HG02885 (cell line): ENCODE data around the gene CMTM8.

Experiments
- ATAC-seq: cut with Tn5 transposase; IDR thresholded peaks from one replicate; pipeline ENCODE4 v1.9.1; 2021; ENCODE audit warnings: mild to moderate bottlenecking; ENCODE audit not compliant: unreplicated experiment, poor library complexity

Gene CMTM8

DNA sequence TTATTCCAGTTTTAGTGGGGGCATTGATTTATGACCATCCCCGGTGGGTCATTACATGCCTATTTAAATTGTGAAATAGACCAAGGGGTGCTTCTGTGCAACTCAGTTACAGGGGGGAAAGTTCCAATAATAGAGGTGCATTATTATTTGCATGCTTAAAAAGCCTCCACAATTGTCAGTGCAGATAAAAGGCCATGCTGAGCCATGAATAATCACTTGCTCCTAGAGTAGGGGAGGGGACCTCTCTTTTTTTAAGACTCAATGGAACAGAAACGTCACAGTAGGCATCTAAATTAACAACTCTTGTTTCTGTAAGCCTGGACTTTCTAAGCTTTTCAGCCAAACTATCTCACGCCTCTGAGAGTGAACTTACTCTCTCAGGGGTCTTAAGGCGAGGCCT is 86.7 kb downstream of the CMTM8 start:
- no peak for ATAC-seq

DNA sequence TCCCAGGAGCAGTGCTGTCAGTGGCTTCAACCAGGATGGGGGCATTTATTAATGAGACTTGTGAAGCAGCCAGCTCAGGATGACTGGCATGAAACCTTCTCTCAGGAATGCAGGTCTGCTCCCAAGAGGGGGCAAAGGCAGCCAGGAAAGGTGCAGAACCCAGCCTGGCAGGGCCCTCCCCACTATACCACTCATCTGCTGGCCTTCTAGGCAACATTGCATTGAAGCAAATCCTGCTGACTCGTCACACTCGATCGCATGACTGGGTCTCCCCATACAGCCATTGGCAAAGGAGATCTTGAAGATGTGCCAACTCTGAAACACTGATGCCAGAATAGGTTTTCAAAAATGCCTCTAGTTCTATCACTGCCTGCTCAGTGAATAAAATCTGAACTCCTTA is 87.4 kb downstream of the CMTM8 start:
- ATAC-seq = no peak

DNA sequence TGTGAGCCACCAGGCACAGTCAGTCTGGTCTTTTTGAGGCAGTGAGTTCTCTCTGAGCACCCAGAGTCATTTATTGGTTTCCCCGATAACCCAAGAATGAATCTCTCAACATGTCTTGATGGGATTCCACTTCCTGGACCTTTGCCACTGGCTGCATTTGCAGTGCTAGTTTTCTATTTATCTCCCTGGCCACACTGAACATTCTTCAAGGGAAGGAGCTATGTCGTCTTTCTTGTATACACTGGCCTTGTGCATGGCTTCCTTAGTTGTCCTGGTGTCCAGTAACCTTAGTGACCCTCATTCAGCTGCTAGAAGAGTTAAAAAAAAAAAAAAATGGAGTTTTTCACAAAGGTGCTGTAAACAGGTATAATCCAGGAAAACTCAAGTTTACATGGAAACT is 88.3 kb downstream of the CMTM8 start:
- no peak for ATAC-seq

DNA sequence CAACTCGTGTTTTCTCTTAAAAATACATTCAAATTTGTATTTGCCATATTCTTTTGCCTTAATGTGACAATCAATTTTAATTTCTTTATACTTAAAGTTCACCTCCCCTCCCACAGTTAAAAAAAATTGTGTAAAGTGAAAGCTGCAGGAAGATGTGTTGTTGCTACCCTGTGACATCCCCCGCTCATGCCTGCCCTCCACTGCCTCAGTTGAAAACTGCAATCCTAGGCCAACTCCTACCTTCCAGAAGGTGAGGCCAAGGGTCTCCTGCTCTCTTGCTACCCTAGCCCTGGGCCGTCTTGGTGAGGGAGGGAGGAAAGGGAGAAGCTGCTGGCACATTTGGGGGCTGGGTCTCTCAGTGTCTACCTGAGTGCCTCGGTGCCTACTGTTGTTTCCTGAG is 96.2 kb downstream of the CMTM8 start:
- ATAC-seq = no peak

DNA sequence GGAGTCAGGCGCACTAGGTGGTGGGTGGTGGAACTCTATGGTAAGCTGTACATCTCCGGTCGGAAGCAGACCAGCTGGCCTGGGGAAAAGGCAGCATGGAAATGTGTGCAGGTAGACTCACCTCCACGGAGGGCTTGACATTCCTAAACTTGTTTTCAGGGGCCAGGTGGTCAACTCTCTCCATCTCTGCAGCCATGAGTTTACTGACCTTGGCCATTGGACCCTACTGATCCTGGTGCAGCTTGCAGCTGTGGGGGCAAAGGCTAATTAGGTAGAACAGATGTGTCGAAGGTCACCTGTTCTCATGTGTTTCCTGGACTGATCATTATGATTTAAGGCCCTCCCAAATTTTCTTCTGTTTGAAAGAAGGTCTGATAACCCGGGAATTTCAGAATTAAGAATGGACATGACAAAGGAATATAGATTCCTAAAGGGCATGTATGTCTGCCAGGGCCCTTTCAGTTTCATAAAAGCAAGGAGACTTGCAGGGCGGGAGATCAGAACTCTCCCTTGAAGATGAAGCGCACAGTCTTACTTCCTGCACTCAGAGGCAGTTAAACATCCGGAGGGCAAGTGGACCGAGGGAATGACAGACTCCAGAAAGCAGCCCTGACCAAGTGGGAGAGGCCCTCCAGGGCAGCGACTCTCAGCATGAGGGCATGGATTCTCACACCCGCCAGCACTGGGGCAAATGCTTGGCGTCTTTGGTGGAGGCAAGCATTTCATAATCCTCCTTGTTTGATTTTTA is 97.1 kb downstream of the CMTM8 start:
- no peak for ATAC-seq

DNA sequence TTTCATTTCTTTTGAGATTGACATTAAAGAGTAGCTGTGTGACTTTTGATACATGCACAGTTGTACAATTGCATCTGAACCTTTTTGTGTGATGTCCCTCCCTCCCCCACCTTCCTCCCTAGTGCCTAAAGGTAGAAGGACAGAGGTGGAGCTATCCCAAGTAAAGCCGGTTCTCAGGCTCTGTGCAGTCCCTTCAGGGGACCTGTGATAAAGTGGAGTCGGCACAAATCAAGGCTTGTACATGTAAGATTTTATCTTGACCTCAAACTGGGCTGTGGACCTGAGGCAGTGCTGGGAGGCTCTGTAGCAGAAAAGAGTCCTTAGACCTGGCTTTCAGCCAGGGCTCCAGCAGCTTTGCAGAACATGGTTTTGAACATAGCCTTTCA is 97.6 kb downstream of the CMTM8 start:
- ATAC-seq = no peak

DNA sequence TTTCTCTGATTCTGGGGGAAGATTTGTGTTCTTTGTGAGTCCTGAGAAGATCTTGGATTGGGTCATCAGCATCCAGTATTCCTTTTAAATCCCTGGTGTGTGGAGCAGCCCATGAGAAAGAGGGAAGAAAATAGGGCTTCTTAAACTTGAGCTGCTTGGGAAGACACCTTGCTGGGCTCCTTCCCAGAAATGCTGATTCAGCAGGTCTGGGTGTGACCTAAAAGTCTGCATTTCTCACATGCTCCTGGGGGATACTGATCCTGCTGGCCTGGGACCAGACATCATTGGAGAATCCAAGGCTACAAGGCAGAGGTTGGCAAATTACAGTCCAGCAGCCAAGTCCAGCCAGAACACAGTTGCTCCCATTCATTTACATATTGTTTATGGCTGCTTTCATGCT is 99.0 kb downstream of the CMTM8 start:
- ATAC-seq = no peak

DNA sequence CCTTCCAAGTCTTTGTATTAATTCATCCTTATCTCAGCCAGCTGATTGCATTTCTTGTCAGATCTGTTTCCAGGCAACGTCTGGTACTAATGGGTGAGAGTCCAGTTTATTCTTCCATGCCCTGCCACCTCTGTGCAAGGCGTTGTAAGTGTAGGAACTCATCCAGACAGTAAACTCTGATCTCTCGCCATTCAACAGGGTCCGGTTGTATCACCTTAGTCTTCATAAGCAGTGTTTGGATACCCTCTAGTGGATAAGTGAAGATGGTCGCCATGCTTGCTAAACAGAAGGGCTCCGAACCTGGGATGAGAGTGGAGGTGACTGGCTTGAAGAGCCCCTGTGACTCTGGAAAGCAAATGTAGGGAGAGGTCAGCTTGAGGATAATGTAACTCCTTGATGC is 101.6 kb downstream of the CMTM8 start:
- ATAC-seq = no peak

DNA sequence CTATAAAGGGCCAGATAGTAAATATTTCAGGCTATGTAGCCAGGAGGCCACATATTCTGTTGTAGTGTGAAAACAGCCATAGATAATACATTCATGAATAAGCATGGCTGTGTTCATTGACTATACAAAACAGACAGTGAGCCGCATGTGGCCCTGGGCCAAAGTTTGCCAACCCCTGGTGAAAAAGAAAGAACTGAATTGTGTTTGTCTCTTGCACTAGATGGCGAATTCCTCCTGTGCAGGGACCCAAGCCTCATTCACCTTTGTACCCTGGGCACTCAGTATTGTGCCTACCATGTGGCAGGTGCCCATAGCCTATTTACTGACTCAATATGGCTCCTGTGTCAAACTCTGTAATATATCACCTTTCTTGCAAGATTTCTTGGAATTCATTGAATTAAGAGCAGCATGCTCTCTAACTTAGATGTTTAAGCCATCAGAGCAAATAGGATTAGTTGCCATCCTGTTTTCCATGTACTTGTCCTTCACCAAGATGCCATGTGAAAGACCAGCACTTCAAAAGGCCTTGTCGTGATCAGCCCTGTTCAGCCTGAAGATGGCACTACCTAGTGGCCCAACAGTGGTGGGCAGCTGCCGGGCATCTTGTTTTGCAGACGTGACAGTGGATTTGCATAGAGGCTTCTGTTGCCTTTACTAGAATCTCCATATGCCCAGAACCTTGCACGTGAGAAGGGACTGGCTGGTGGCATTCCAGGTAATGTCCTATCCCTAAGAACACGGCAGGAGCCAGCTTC is 102.3 kb downstream of the CMTM8 start:
- ATAC-seq = no peak

DNA sequence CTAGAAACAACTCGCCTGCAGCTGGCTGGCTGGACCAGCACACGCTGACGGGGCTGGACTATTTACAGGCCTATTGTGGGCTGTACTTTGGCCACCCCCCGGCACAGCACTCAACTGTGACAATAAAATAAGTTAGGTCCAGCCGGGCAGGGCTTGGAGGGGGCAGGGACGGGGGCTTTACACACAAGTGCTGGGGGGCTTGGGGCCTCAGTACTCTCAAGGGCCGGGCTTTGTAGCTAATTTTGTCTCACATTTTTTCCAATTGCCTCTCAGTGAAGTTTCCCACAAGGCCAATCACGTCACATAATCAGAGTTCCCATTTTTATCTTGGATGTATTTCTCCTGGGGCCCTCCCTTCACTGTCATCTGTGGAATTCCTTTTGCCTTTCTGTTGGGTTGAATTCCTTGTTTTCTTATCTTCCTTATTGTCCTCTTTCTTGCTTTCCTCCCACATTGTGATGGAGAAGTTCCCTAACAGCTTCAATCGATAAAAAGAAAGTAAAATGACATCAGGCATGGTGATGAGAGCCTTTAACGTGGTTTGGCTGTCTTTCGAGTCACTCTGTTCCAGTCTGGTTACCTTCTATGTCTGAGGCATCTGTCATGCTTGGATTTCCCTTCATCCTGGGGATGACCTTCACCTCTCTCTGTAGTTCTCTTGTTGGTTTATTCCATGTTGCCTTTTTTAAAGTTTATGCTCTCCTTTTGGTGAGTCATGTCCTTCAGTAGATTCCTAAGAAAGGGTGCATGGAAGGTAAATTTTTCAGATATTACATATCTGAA is 109.1 kb downstream of the CMTM8 start:
- ATAC-seq = no peak

DNA sequence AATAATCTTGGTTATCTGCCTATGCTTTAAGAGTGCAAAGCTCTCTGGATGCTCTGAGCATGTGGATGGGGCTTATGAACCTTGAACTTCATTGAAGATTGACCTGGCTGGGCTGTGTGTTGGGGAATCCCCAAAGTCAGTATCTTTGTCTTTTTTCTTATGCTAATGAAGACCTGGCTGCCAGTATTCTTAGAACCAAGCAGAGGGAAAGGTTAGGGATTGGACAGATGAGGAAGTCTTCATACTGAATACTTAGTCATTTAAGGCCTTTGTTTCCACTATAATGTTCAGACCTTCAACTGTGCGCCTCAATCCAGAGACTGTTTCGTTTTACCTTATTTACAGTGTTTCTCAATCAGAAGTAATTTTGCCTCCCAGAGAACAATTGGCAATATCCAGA is 110.7 kb downstream of the CMTM8 start:
- ATAC-seq = no peak

DNA sequence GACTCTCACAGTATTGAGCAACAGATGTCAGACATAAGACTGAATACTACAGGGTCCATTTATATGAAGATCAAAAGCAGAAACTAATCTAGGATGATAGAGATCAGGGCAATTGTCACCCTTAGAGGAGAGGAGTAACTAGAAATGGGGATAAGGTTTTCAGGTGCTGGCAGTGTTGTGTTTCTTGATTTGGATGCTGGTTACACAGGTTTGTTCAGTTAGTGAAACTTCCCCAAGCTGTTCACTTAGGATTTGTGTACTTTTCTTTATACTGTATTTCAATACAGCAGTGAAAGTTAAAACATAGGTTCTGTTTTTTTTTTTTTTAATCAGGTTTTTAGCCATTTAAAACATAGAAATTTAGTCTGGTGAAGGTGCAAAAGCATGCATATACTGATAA is 114.1 kb downstream of the CMTM8 start:
- no peak for ATAC-seq

DNA sequence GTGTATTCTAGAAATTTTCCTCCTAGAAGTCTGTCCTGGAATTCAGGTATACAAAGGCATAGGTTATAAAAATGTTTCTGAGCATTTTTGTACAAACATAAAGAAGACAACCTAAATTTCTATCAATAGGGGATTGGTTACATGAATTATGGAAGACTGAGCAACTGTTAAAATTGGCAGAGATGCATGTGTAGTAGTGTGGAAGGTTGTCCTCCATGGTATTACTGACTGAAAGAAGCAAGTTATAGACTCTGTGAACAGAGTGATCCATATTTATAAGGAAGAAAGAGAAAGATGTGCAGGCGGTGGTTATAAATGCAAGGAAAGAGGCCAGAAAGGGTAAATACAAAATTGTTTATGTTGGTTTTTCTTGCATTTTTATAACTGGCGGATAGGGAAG is 114.9 kb downstream of the CMTM8 start:
- ATAC-seq = no peak

DNA sequence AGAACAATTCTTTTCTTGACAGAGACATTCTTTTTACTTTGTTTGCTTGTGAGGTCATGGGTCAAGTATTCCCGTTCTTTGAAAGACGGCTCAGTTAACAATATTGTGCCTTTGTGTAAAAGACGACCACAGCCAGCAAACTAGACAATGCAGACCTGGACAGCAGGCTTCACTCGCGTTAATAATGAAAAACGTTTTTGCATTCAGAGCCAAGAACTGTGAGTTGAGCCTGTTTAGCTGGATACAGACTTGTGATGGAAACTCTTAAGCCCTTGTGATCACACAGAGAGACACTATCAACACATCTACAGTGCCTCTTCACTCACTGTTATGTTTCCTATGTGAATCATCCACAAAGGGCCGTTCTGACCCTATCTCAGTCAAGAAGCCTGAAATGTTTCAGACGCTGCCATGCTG is 115.9 kb downstream of the CMTM8 start:
- ATAC-seq = no peak

DNA sequence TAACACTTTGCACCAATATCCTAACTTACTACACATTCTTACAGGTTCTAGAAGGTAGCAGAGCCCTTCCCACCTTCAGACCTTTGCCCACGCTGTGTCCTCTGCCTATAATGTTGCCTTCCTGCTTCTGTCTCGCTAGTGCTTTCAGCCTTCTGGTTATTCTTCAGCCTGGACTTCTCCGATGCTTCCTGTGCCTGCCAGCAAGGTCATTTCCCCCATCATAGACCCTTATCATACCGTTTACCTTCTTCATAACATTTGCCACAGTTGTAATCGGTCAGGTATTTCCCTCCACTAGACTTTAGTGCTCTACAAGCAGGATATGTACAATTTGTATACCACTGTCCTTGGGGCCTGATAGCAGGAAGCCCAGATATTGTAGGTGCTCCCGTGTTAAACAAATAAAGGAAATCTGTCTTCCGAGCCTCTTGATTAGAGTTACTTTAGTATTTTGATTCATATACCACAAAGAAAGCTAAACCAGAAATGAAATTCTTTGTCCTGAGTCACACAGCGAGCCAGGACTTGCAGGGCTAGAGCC is 117.3 kb downstream of the CMTM8 start:
- ATAC-seq = no peak

DNA sequence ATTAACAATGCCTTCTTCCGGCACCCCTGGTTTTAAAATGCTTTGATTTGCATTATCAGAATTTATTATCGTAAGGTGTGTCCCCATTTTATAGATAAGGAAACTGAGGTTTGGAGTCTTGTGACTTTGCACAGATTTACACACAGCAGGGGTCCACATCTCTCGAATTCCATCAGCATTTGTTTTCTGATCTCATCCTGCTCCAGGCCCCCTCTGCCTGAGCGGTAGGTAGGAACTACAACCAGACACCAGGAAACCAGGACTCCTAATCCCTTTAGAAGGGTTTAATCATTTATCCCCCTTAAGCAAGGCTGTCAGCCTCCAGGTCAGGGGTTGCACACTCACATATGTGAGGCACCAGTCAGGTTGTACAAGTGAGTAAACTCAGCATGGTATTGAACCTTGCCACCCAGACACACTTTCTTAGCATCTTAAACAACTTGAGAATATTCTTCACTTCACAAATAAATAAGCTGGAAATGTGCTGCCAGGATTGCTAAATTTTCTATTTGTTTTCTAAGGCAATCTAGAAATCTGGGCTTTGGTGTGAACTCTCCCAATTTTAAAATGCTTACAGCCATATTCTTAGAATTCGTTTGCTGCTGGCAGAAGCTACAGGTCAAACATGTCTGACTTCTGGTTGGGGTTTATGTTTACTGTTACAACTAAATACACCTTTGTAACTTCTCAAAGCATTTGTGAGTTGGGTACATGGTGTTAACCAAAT is 121.4 kb downstream of the CMTM8 start:
- no peak for ATAC-seq

DNA sequence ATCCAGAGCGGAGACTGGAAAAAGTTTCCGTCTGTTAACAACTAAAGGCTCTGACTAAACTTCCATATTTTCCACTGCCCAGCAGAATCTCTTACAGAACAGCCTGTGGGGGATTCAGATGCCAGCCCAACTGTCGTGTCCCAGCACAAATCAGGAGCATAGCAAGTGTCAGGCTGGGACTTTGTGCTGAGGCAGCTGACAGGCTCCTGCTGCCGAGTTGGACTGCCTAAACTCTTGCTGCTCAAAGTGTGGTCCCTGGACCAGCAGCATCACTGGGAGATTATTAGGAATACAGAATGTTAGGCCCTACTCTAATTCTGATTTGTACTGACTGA is 122.0 kb downstream of the CMTM8 start:
- ATAC-seq = no peak

DNA sequence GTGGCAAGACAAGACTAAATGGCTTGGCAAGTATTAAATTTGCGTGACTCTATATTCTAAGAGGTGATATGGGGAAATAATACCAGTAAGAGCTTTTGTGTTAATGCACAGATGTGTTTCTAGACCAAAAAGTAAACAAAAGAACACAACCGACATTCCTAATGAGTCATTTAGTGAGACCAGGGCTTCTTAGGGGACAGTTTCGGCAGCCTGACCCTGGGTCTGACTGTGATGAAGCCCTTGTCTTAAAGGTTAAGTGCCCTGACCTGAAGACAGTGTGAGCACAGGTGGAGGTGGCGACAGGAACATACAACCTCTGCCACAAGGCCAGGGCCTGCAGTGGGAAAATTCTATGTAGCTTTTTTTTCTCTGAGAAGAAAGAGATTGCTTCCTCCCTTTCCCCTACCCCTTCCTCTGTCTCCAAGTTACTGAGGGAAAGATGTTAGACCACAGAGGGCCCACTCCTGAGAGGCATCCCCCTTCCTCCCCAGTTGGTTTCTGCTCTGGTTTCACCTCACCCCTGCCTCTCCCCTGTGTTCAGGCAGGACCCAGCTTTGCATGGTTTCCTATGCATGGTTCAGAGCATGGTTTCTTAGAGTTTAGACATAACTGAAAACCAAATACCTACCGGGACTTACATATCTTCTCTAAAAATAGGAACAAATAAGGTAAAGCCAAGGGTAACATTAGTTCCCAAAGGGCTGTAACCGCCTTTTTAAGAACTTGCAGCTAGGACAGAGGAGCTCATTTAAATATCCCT is 128.3 kb downstream of the CMTM8 start:
- ATAC-seq = peak; percentile 72

DNA sequence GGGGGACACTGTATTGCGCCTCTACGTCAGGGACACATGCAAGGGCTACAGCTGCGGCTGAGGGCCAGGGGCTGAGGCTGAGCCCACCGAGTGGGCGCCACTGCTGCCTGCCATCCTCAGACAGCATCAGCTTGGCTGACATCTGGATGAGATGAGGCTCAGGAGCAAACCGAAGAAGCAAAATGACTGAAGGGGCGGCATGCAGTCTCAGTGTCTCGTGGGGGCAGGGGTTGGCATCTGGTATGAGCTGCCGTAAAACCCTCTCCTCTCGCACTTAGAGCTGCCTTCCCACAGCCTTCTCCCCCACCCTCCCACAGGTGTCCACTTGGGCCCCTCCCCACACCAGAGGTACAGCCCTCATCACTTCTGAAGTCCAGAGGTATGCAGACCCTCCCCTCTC is 129.0 kb downstream of the CMTM8 start:
- ATAC-seq = no peak
